Measurements from ENCODE around the gene HSP90AB1. TPM values are rescaled to one million over a fixed set of nuclear protein-coding genes. Genes with fewer than 3 reads are reported as not detected.

Gene HSP90AB1
- total RNA-seq, 6 experiments from 2014 or later, result 847 to 1,026 (median 920) TPM

GRCh38 chr6:44202332-44202971 is 44.4 kb upstream of the HSP90AB1 start:
- H3K27ac Mint-ChIP-seq, result no peak overlapping the region
- no peak overlapping the region for H3K4me3 Mint-ChIP-seq

GRCh38 chr6:44202972-44203750 is 43.7 kb upstream of the HSP90AB1 start:
- H3K27me3 Mint-ChIP-seq (ENCODE audit: insufficient read depth), result peaks cover 22% of the 10 kb centered on the region
- no peak for TF ChIP-seq CTCF (IDR thresholded peaks at IDR 0.05)
- H3K27ac Mint-ChIP-seq, result no peak overlapping the region
- no peak for DNase-seq
- H3K9me3 Mint-ChIP-seq, result no peaks in the 10 kb centered on the region
- peaks cover 6% of the 10 kb centered on the region; the same call in 1 of the 2 replicates for H3K4me1 Mint-ChIP-seq (ENCODE audit: low read depth)
- no peaks in the 10 kb centered on the region for H3K36me3 Mint-ChIP-seq (ENCODE audit: low read depth)
- H3K4me3 Mint-ChIP-seq, result no peak overlapping the region

More at GRCh38 chr6:44202332-44202971, 44.4 kb upstream of the HSP90AB1 start:
- Mint-ChIP-seq H3K27me3 (ENCODE audit: insufficient read depth) (peaks cover 17% of the 10 kb centered on the region), H3K9me3 (no peaks in the 10 kb centered on the region), H3K4me1 (ENCODE audit: low read depth) (peaks cover 6% of the 10 kb centered on the region; the same call in 1 of the 2 replicates), H3K36me3 (ENCODE audit: low read depth) (no peaks in the 10 kb centered on the region)
- DNase-seq, result no peak
- TF ChIP-seq CTCF (IDR thresholded peaks at IDR 0.05), result no peak

GRCh38 chr6:44203955-44204354 is 42.9 kb upstream of the HSP90AB1 start:
- no peak overlapping the region for H3K27ac Mint-ChIP-seq
- no peak overlapping the region for H3K4me3 Mint-ChIP-seq
- no peak for TF ChIP-seq CTCF (IDR thresholded peaks at IDR 0.05)
- peaks cover 23% of the 10 kb centered on the region for H3K27me3 Mint-ChIP-seq (ENCODE audit: insufficient read depth)
- H3K36me3 Mint-ChIP-seq (ENCODE audit: low read depth), result no peaks in the 10 kb centered on the region
- no peaks in the 10 kb centered on the region for H3K9me3 Mint-ChIP-seq
- DNase-seq, result no peak
- peaks cover 6% of the 10 kb centered on the region; the same call in 1 of the 2 replicates for H3K4me1 Mint-ChIP-seq (ENCODE audit: low read depth)

- no peaks in the 10 kb centered on the region for H3K4me1 Mint-ChIP-seq (ENCODE audit: low read depth)
- H3K27ac Mint-ChIP-seq, result no peak overlapping the region
- H3K27me3 Mint-ChIP-seq (ENCODE audit: insufficient read depth), result peaks cover 32% of the 10 kb centered on the region
- H3K4me3 Mint-ChIP-seq, result no peak overlapping the region
- no peaks in the 10 kb centered on the region for H3K9me3 Mint-ChIP-seq
- no peak for DNase-seq
- no peaks in the 10 kb centered on the region for H3K36me3 Mint-ChIP-seq (ENCODE audit: low read depth)
- no peak for TF ChIP-seq CTCF (IDR thresholded peaks at IDR 0.05)
These were observed 38.9 kb upstream of the HSP90AB1 start for GRCh38 chr6:44207966-44208365.

- Mint-ChIP-seq H3K4me3 (no peak overlapping the region), H3K27me3 (ENCODE audit: insufficient read depth) (peaks cover 23% of the 10 kb centered on the region), H3K9me3 (no peaks in the 10 kb centered on the region), H3K27ac (no peak overlapping the region), H3K36me3 (ENCODE audit: low read depth) (no peaks in the 10 kb centered on the region), H3K4me1 (ENCODE audit: low read depth) (no peaks in the 10 kb centered on the region)
- TF ChIP-seq CTCF (IDR thresholded peaks at IDR 0.05), result no peak
- DNase-seq, result no peak
These were observed 35.6 kb upstream of the HSP90AB1 start for GRCh38 chr6:44211284-44211683.

Data from HFFc6 (cell line).